ENCODE measurements around the gene REV1.

DNA sequence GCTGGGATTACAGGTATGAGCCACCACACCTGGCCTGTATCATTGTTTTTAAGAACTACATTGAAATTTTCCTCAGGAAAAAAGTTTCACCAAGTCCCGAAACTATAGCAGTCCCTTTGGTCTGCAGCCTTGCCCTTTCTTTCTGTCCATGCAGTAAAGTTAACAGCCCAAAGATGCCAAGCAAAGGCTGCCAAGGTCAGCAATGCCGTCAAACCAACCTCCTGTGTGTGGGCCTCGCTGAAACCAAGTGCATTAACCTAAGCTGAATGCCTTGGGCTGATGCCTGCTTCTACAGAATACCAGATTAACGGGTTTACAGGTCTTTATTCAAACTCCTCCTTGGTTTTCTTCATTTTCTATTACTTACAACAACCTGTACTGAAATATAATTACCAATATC is 79.5 kb downstream of the REV1 start:
- no peak for TF ChIP-seq POLR2A (IDR thresholded peaks at IDR 0.05; ENCODE audit: low read depth, low read length)
- TF ChIP-seq, protein P1, sequence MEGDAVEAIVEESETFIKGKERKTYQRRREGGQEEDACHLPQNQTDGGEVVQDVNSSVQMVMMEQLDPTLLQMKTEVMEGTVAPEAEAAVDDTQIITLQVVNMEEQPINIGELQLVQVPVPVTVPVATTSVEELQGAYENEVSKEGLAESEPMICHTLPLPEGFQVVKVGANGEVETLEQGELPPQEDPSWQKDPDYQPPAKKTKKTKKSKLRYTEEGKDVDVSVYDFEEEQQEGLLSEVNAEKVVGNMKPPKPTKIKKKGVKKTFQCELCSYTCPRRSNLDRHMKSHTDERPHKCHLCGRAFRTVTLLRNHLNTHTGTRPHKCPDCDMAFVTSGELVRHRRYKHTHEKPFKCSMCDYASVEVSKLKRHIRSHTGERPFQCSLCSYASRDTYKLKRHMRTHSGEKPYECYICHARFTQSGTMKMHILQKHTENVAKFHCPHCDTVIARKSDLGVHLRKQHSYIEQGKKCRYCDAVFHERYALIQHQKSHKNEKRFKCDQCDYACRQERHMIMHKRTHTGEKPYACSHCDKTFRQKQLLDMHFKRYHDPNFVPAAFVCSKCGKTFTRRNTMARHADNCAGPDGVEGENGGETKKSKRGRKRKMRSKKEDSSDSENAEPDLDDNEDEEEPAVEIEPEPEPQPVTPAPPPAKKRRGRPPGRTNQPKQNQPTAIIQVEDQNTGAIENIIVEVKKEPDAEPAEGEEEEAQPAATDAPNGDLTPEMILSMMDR (IDR thresholded peaks at IDR 0.05; ENCODE audit: extremely low read depth in 1 of 2, insufficient read depth in 1 of 2, low read depth in 1 of 2, low read length in 2 of 2): no peak
